Measurements from ENCODE around the gene SHISA7. TPM values are rescaled to one million over a fixed set of nuclear protein-coding genes. Genes with fewer than 3 reads are reported as not detected.

SHISA7 gene
- total and polyA plus RNA-seq, 4 donors, result 1.6 TPM; not detected in 3

DNA sequence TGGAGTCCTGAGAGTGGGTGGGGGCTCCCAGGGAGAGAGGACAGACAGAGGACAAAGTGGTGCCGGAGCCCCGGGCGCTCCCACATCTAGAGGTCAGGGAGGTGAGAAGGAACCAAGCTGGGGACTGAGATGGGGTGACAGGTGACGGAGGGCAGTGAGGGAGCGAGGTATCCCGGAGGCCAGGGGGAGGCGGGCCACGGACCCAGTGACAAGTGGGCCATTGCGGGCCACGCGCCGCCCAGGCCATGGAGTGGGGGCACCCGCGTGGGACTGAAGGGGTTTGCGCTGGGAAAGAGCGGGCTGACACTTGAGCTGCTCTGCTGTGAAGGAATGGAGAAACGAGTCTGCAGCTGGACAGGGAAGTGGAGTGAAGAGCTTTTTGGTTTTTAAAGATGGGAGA lies 35.9 kb upstream of the SHISA7 start:
- DNase-seq (ENCODE audit: low spot score), result no peak
- Histone ChIP-seq H3K9ac (ENCODE audit: low read depth in 1 of 2, low read length in 2 of 2) (no peak overlapping the region), H3K4me3 (ENCODE audit: low read depth in 1 of 3, low read length in 3 of 3) (no peak overlapping the region), H3K27me3 (ENCODE audit: control insufficient read depth in 4 of 4, insufficient read depth in 4 of 4, low read length in 3 of 4) (no peaks in the 10 kb centered on the region), H3K4me1 (ENCODE audit: control insufficient read depth in 4 of 4, insufficient read depth in 4 of 4, low read length in 3 of 4) (peaks cover 7 to 28% (median 18%) of the 10 kb centered on the region in 4 donors), H3K36me3 (ENCODE audit: control insufficient read depth in 4 of 4, insufficient read depth in 3 of 4, low read depth in 1 of 4, low read length in 3 of 4) (peaks cover 0 to 11% (median 5%) of the 10 kb centered on the region in 4 donors), H3K9me3 (ENCODE audit: control insufficient read depth in 4 of 4, low read length in 3 of 4) (no peaks in the 10 kb centered on the region), H3K27ac (ENCODE audit: low read depth in 1 of 2, low read length in 2 of 2) (no peak overlapping the region)
- WGBS, result 92% methylated on average over 17 of the region's 17 CpGs
- TF ChIP-seq JUND (IDR thresholded peaks at IDR 0.05), result no peak
- no peak for TF ChIP-seq EGR1 (IDR thresholded peaks at IDR 0.05; ENCODE audit: low read depth in 2 of 2)
- TF ChIP-seq, protein P1, sequence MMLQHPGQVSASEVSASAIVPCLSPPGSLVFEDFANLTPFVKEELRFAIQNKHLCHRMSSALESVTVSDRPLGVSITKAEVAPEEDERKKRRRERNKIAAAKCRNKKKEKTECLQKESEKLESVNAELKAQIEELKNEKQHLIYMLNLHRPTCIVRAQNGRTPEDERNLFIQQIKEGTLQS (IDR thresholded peaks at IDR 0.05), result no peak
- no peak for TF ChIP-seq YY1 (IDR thresholded peaks at IDR 0.05)
- no peak for TF ChIP-seq NR2F2 (IDR thresholded peaks at IDR 0.05)
- TF ChIP-seq, protein P2, sequence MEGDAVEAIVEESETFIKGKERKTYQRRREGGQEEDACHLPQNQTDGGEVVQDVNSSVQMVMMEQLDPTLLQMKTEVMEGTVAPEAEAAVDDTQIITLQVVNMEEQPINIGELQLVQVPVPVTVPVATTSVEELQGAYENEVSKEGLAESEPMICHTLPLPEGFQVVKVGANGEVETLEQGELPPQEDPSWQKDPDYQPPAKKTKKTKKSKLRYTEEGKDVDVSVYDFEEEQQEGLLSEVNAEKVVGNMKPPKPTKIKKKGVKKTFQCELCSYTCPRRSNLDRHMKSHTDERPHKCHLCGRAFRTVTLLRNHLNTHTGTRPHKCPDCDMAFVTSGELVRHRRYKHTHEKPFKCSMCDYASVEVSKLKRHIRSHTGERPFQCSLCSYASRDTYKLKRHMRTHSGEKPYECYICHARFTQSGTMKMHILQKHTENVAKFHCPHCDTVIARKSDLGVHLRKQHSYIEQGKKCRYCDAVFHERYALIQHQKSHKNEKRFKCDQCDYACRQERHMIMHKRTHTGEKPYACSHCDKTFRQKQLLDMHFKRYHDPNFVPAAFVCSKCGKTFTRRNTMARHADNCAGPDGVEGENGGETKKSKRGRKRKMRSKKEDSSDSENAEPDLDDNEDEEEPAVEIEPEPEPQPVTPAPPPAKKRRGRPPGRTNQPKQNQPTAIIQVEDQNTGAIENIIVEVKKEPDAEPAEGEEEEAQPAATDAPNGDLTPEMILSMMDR (IDR thresholded peaks at IDR 0.05; ENCODE audit: low read depth, low read length, missing input control), result no peak
- no peak for TF ChIP-seq RXRA (IDR thresholded peaks at IDR 0.05)
- TF ChIP-seq FOXA2 (IDR thresholded peaks at IDR 0.05), result no peak
- TF ChIP-seq, protein P3, sequence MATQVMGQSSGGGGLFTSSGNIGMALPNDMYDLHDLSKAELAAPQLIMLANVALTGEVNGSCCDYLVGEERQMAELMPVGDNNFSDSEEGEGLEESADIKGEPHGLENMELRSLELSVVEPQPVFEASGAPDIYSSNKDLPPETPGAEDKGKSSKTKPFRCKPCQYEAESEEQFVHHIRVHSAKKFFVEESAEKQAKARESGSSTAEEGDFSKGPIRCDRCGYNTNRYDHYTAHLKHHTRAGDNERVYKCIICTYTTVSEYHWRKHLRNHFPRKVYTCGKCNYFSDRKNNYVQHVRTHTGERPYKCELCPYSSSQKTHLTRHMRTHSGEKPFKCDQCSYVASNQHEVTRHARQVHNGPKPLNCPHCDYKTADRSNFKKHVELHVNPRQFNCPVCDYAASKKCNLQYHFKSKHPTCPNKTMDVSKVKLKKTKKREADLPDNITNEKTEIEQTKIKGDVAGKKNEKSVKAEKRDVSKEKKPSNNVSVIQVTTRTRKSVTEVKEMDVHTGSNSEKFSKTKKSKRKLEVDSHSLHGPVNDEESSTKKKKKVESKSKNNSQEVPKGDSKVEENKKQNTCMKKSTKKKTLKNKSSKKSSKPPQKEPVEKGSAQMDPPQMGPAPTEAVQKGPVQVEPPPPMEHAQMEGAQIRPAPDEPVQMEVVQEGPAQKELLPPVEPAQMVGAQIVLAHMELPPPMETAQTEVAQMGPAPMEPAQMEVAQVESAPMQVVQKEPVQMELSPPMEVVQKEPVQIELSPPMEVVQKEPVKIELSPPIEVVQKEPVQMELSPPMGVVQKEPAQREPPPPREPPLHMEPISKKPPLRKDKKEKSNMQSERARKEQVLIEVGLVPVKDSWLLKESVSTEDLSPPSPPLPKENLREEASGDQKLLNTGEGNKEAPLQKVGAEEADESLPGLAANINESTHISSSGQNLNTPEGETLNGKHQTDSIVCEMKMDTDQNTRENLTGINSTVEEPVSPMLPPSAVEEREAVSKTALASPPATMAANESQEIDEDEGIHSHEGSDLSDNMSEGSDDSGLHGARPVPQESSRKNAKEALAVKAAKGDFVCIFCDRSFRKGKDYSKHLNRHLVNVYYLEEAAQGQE (IDR thresholded peaks at IDR 0.05), result no peak
- no peak for TF ChIP-seq HNF4G (IDR thresholded peaks at IDR 0.05)
- TF ChIP-seq GABPA (IDR thresholded peaks at IDR 0.05 in 1 of 2, conservative IDR thresholded peaks at IDR 0.05 in 1 of 2), result no peak
- no peak for TF ChIP-seq RAD21 (IDR thresholded peaks at IDR 0.05)

DNA sequence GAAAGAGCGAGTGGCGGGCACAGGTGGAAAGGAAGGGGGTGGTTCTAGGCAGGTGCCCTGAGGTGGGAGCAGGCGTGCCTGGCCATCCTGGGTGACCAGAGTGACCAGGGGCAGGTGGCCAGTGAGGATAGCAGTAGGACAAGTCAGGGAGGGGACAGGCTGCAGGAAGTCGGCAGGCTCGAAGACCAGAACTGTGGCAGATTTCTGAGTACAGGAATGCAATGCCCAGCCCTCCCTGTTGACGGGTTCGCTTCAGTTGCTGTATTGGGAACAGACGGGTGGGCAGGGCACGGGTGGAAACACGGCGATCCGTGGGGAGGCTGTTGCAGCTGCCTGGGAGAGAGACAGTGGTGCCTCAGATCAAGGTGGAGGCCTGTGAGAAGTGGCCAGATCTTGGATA lies 35.3 kb upstream of the SHISA7 start:
- Histone ChIP-seq H3K4me1 (ENCODE audit: control insufficient read depth in 4 of 4, insufficient read depth in 4 of 4, low read length in 3 of 4) (peaks cover 7 to 25% (median 18%) of the 10 kb centered on the region in 4 donors), H3K9ac (ENCODE audit: low read depth in 1 of 2, low read length in 2 of 2) (no peak overlapping the region), H3K9me3 (ENCODE audit: control insufficient read depth in 4 of 4, low read length in 3 of 4) (no peaks in the 10 kb centered on the region), H3K36me3 (ENCODE audit: control insufficient read depth in 4 of 4, insufficient read depth in 3 of 4, low read depth in 1 of 4, low read length in 3 of 4) (peaks cover 0 to 9% (median 4%) of the 10 kb centered on the region in 4 donors), H3K27me3 (ENCODE audit: control insufficient read depth in 4 of 4, insufficient read depth in 4 of 4, low read length in 3 of 4) (no peaks in the 10 kb centered on the region), H3K4me3 (ENCODE audit: low read depth in 1 of 3, low read length in 3 of 3) (no peak overlapping the region), H3K27ac (ENCODE audit: low read depth in 1 of 2, low read length in 2 of 2) (no peak overlapping the region)
- TF ChIP-seq JUND (IDR thresholded peaks at IDR 0.05), result no peak
- TF ChIP-seq RAD21 (IDR thresholded peaks at IDR 0.05), result no peak
- no peak for TF ChIP-seq HNF4A (conservative IDR thresholded peaks at IDR 0.05)
- TF ChIP-seq GABPA (IDR thresholded peaks at IDR 0.05 in 1 of 2, conservative IDR thresholded peaks at IDR 0.05 in 1 of 2), result no peak
- TF ChIP-seq NR2F2 (IDR thresholded peaks at IDR 0.05), result no peak
- TF ChIP-seq FOXA1 (IDR thresholded peaks at IDR 0.05), result no peak
- TF ChIP-seq, protein P4, sequence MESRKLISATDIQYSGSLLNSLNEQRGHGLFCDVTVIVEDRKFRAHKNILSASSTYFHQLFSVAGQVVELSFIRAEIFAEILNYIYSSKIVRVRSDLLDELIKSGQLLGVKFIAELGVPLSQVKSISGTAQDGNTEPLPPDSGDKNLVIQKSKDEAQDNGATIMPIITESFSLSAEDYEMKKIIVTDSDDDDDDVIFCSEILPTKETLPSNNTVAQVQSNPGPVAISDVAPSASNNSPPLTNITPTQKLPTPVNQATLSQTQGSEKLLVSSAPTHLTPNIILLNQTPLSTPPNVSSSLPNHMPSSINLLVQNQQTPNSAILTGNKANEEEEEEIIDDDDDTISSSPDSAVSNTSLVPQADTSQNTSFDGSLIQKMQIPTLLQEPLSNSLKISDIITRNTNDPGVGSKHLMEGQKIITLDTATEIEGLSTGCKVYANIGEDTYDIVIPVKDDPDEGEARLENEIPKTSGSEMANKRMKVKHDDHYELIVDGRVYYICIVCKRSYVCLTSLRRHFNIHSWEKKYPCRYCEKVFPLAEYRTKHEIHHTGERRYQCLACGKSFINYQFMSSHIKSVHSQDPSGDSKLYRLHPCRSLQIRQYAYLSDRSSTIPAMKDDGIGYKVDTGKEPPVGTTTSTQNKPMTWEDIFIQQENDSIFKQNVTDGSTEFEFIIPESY (IDR thresholded peaks at IDR 0.05), result no peak
- WGBS, result 93% methylated on average over 12 of the region's 12 CpGs
- no peak for DNase-seq (ENCODE audit: low spot score)
